Psoas muscle (tissue), 8 donors: Measurements from ENCODE around the gene DGCR2. TPM values are rescaled to one million over a fixed set of nuclear protein-coding genes. Genes with fewer than 3 reads are reported as not detected.

Experiments used
- ATAC-seq, 4 donors: fragments of 200-7000 bp; cut with Tn5 transposase; one replicate each; pipeline ENCODE4 v1.9.1; 2020; ENCODE audit warnings: moderate library complexity in 3 of 4, mild to moderate bottlenecking in 2 of 4
- DNase-seq, 2 donors: peaks; one replicate each; pipeline ENCODE4 v3.0.0-alpha.2; 2020
- H3K27ac ChIP-seq: fragments of 200-600 bp; one replicate; pipeline ENCODE4 v1.8.0; 2022
- H3K27me3 ChIP-seq, 3 donors: fragments of 200-600 bp in 1 of 3; one replicate each; pipeline versions ENCODE4 v1.6.1 to v1.8.0; 2013 to 2022; ENCODE audit warnings: low read length in 2 of 3, mild to moderate bottlenecking in 2 of 3, moderate library complexity in 1 of 3; ENCODE audit not compliant: insufficient read depth in 3 of 3
- H3K36me3 ChIP-seq, 2 donors: fragments of 200-600 bp in 1 of 2; one replicate each; pipeline versions ENCODE4 v1.6.1 to v1.8.0; 2013 to 2022; ENCODE audit warnings: low read depth in 1 of 2, mild to moderate bottlenecking in 1 of 2, moderate library complexity in 1 of 2; ENCODE audit not compliant: insufficient read depth in 1 of 2
- H3K4me1 ChIP-seq: fragments of 200-600 bp; one replicate; pipeline ENCODE4 v1.8.0; 2022
- H3K4me3 ChIP-seq: fragments of 200-600 bp; one replicate; pipeline ENCODE4 v1.8.0; 2022; ENCODE audit warnings: mild to moderate bottlenecking
- H3K9me3 ChIP-seq: fragments of 200-600 bp; one replicate; pipeline ENCODE4 v1.8.0; 2022
- CTCF ChIP-seq: fragments of 200-600 bp; IDR thresholded peaks from one replicate; pipeline ENCODE4 v1.8.0; 2022; ENCODE audit warnings: antibody characterized with exemption
- WGBS, 3 donors: extraction: QIAGEN DNeasy Blood & Tissue Kit; methylation state at CpG; one replicate each; pipeline versions ENCODE4 v1.1.6 to v1.1.7; 2013; 5-methylcytosine and 5-hydroxymethylcytosine counted together
- intact Hi-C, 2 donors: fragments of 100-400 bp; cut with DNase I; formaldehyde crosslinking; loops; one replicate each; pipeline versions ENCODE4 v1.11.0 to v1.14.2; 2022
- polyA plus RNA-seq, 3 donors: library from polyadenylated mRNA; stranded (reverse); fragments of 200-250 nt; gene quantifications; one replicate each; pipeline ENCODE4 v1.2.3, GENCODE V29; 2013
- total RNA-seq, 4 donors: library from RNA; stranded (reverse); fragmentation: NEBNext Ultra II Directional in 2 of 4; extraction: Animal tissue kit (Norgen Biotek cat#: 25700) in 2 of 4; gene quantifications; one replicate each; pipeline versions ENCODE4 v1.2.1 to v1.2.4, GENCODE V29; 2021 to 2023
- donor health status: healthy with polysubstance abuse.
- donor health status: DM: no; HTN: no; CAD: no; lungs with moderate emphysema.
- donor health status: Bipolar disorder and iron deficiency.
- donor health status: healthy.
- donor health status: DM: yes; HTN: yes; CAD: no.
- donor health status: DM: no; HTN: no; CAD: no.
- donor health status: DM: no; HTN: no; CAD: no.
- donor health status: DM: yes; HTN: yes; CAD: no.

The DGCR2 gene
- total and polyA plus RNA-seq, 7 donors = 13.1 to 27.6 (median 24.5) TPM

DNA sequence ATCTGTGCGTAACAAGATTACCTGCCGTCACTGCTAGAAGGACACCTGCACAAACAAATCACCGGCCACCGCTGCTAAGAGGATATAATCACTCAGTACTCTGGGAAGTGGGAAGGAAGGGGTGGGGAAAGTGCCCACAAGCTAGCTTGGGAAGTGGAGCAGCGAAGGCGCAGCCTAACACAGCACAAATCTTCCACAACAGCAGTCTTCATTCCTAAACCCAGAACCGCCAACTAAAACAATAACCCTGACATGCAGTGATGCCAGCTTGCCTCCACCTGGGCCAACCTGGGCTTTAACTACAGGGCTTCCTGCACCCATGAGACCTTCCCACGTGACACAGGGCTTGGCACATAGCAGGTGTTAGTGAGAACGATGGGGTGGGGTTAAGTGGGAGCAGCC is 5.1 kb downstream of the DGCR2 start:
- H3K27me3 ChIP-seq = no peaks in the 10 kb centered on the region
- intact Hi-C loops = no loop called here
- H3K27ac ChIP-seq = no peak overlapping the region
- no peak overlapping the region for H3K4me3 ChIP-seq
- 64 to 77% (median 70%) methylated on average over 9 of the region's 9 CpGs for WGBS, 3 donors
- H3K4me1 ChIP-seq = peaks cover 79% of the 10 kb centered on the region
- no peaks in the 10 kb centered on the region for H3K9me3 ChIP-seq
- no peak for DNase-seq
- H3K36me3 ChIP-seq = peaks cover 0 to 5% of the 10 kb centered on the region in 2 donors
- no peak for ATAC-seq
- no peak for TF ChIP-seq CTCF

DNA sequence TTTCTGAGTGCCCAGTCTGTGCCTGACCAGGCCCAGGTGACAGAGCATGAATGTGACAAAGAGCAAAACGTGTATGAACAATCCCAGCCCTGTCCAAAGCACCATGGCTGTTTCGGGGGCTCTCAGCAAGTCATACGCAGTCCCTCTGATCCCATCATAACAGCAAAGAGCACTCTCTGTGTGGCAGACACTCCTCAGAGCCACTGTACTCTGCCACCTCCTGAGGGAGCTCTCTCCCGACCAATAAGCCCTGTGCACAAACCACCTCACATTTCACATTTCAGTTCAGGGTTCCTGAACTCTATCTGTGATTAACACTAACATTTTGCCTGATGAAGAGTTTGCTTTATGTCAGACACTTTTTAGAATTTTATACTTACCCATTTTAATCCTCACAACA is 6.6 kb downstream of the DGCR2 start:
- 53 to 68% (median 63%) methylated on average over 4 of the region's 4 CpGs for WGBS, 3 donors
- H3K4me1 ChIP-seq = peaks cover 84% of the 10 kb centered on the region
- peaks cover 0 to 5% of the 10 kb centered on the region in 2 donors for H3K36me3 ChIP-seq
- H3K27ac ChIP-seq = no peak overlapping the region
- intact Hi-C loops = no loop called here
- no peak for TF ChIP-seq CTCF
- no peak overlapping the region for H3K4me3 ChIP-seq
- H3K27me3 ChIP-seq = no peaks in the 10 kb centered on the region
- DNase-seq (no peak), ATAC-seq (peak in 1 of 4 donors; percentile 30)
- H3K9me3 ChIP-seq = no peaks in the 10 kb centered on the region

GRCh38 chr22:19114984-19115552 is 7.1 kb downstream of the DGCR2 start:
- WGBS, 3 donors = 39 to 68% (median 44%) methylated on average over 4 of the region's 4 CpGs
- peaks cover 84% of the 10 kb centered on the region for H3K4me1 ChIP-seq
- ATAC-seq = peak in 2 of 4 donors; percentile 24 to 47

GRCh38 chr22:19113429-19113828 is 8.8 kb downstream of the DGCR2 start:
- 94 to 99% (median 97%) methylated on average over 5 of the region's 5 CpGs for WGBS, 3 donors
- intact Hi-C loops = no loop called here
- no peak for TF ChIP-seq CTCF
- ATAC-seq (no peak), DNase-seq (no peak)
- Histone ChIP-seq H3K27ac (no peak overlapping the region), H3K27me3 (no peaks in the 10 kb centered on the region), H3K36me3 (peaks cover 0 to 5% of the 10 kb centered on the region in 2 donors), H3K4me1 (peaks cover 84% of the 10 kb centered on the region), H3K9me3 (no peaks in the 10 kb centered on the region), H3K4me3 (no peak overlapping the region)

More at GRCh38 chr22:19114984-19115552, 7.1 kb downstream of the DGCR2 start:
- intact Hi-C loops = no loop called here
- Histone ChIP-seq H3K27ac (no peak overlapping the region), H3K4me3 (no peak overlapping the region), H3K36me3 (peaks cover 0 to 5% of the 10 kb centered on the region in 2 donors), H3K9me3 (no peaks in the 10 kb centered on the region), H3K27me3 (no peaks in the 10 kb centered on the region)
- no peak for TF ChIP-seq CTCF
- no peak for DNase-seq

GRCh38 chr22:19111584-19111983 is 10.6 kb downstream of the DGCR2 start:
- no peak for ATAC-seq
- TF ChIP-seq CTCF = no peak
- peaks cover 84% of the 10 kb centered on the region for H3K4me1 ChIP-seq

More at GRCh38 chr22:19111584-19111983, 10.6 kb downstream of the DGCR2 start:
- no peaks in the 10 kb centered on the region for H3K27me3 ChIP-seq
- peaks cover 0 to 5% of the 10 kb centered on the region in 2 donors for H3K36me3 ChIP-seq
- 89 to 97% (median 94%) methylated on average over 3 of the region's 3 CpGs for WGBS, 3 donors
- no peaks in the 10 kb centered on the region for H3K9me3 ChIP-seq
- H3K4me3 ChIP-seq = no peak overlapping the region
- no peak for DNase-seq
- intact Hi-C loops = no loop called here
- no peak overlapping the region for H3K27ac ChIP-seq
